Endothelial cell of umbilical vein (primary cell): ENCODE results near the gene CNNM2. TPM values are rescaled to one million over a fixed set of nuclear protein-coding genes. Genes with fewer than 3 reads are reported as not detected.

Experiments
- BruUV-seq: library from RNA; stranded (reverse); fragments of 400-500 nt; replicated peaks from 2 replicates; lab custom pipeline; 2021; lab: Mats Ljungman, UMichigan
- CTCF ChIA-PET: fragments of 300-600, 350-600 bp; sonication (Branson Sonifier 250); formaldehyde crosslinking; loops from one replicate; lab custom pipeline; 2021; ENCODE audit warnings: antibody characterized with exemption, inconsistent platforms; lab: Charles Lee
- POLR2A ChIA-PET: fragments of 300-600, 350-600 bp; sonication (Branson Sonifier 250); formaldehyde crosslinking; loops from one replicate; lab custom pipeline; 2021; ENCODE audit warnings: antibody characterized with exemption, inconsistent platforms; lab: Charles Lee
- DNase-seq: peaks from one replicate; pipeline ENCODE4 v3.0.0-alpha.2; 2011; ENCODE audit warnings: low read depth, low spot score
- FAIRE-seq: peaks from 2 replicates; lab custom pipeline; 2011; peaks lifted over from hg19 to GRCh38; lab: Jason Lieb, UNC
- H2AFZ ChIP-seq: 2 replicates; pipeline ENCODE4 v1.6.0; 2012; ENCODE audit warnings: low read depth, low read length, control low read depth, inconsistent platforms
- H3K27ac ChIP-seq: 2 replicates; pipeline ENCODE4 v1.5.1; 2011; ENCODE audit warnings: low read depth, mild to moderate bottlenecking, control low read depth, low read length, moderate library complexity; ENCODE audit not compliant: insufficient read depth
- H3K27me3 ChIP-seq, 2 experiments: 2 replicates each; pipeline versions ENCODE4 v1.6.0 to v1.6.1; 2011; ENCODE audit warnings: low read length in 2 of 2, mixed read lengths in 1 of 2; ENCODE audit not compliant: control insufficient read depth in 2 of 2, insufficient read depth in 2 of 2
- H3K36me3 ChIP-seq, 2 experiments: 2 replicates in 1 of 2; 3 replicates in 1 of 2; pipeline ENCODE4 v1.5.1; 2011; ENCODE audit warnings: low read length in 2 of 2, mild to moderate bottlenecking in 1 of 2, moderate library complexity in 1 of 2; ENCODE audit not compliant: control insufficient read depth in 2 of 2, insufficient read depth in 2 of 2; ENCODE audit errors: extremely low read depth in 1 of 2
- H3K4me1 ChIP-seq: 3 replicates; pipeline ENCODE4 v1.5.1; 2011; ENCODE audit warnings: mild to moderate bottlenecking, low read length; ENCODE audit not compliant: control insufficient read depth, insufficient read depth; ENCODE audit errors: extremely low read depth
- H3K4me2 ChIP-seq: 2 replicates; pipeline ENCODE4 v1.6.1; 2011; ENCODE audit warnings: low read length, control low read depth, mixed read lengths; ENCODE audit not compliant: insufficient read depth
- H3K4me3 ChIP-seq, 3 experiments: fragments of 200-600 bp in 1 of 3; sonication (generic), shearing (Covaris generic) in 1 of 3; replicated peaks in 1 of 3; 2 replicates each; pipeline ENCODE4 v1.5.1; 2011 to 2016; ENCODE audit warnings: control low read depth in 3 of 3, low read length in 3 of 3, mild to moderate bottlenecking in 2 of 3, inconsistent platforms in 1 of 3, low read depth in 1 of 3, moderate library complexity in 1 of 3; ENCODE audit not compliant: insufficient read depth in 1 of 3
- H3K79me2 ChIP-seq: 2 replicates; pipeline ENCODE4 v1.6.0; 2012; ENCODE audit warnings: low read length, inconsistent platforms; ENCODE audit not compliant: control insufficient read depth, insufficient read depth
- H3K9ac ChIP-seq: replicated peaks from 2 replicates; pipeline ENCODE3; 2011; ENCODE audit warnings: low read length, control low read depth; ENCODE audit not compliant: insufficient read depth; ENCODE audit errors: extremely low read depth
- H3K9me1 ChIP-seq: replicated peaks from 3 replicates; pipeline ENCODE4 v1.6.0; 2011; ENCODE audit warnings: mild to moderate bottlenecking, low read length; ENCODE audit not compliant: control insufficient read depth, insufficient read depth; ENCODE audit errors: extremely low read depth
- H3K9me3 ChIP-seq: replicated peaks from 2 replicates; pipeline ENCODE4 v1.5.1; 2012; ENCODE audit warnings: low read length, inconsistent platforms; ENCODE audit not compliant: control insufficient read depth, insufficient read depth
- H4K20me1 ChIP-seq: replicated peaks from 2 replicates; pipeline ENCODE3; 2011; ENCODE audit warnings: mild to moderate bottlenecking, low read length; ENCODE audit not compliant: control insufficient read depth, insufficient read depth; ENCODE audit errors: extremely low read depth
- EZH2 ChIP-seq: IDR thresholded peaks from 2 replicates; pipeline ENCODE4 v1.6.1; 2012; ENCODE audit warnings: borderline replicate concordance, low read depth, mild to moderate bottlenecking, moderate library complexity, low read length, inconsistent platforms; ENCODE audit not compliant: severe bottlenecking
- FOS ChIP-seq: IDR thresholded peaks from 2 replicates; pipeline ENCODE4 v1.6.1; 2011; ENCODE audit warnings: mild to moderate bottlenecking, low read length, moderate library complexity, borderline replicate concordance; ENCODE audit not compliant: insufficient read depth
- GATA2 ChIP-seq: IDR thresholded peaks from 2 replicates; pipeline ENCODE4 v1.7.0; 2011; ENCODE audit warnings: low read depth, mild to moderate bottlenecking, moderate library complexity, mixed read lengths, low read length; ENCODE audit not compliant: insufficient read length, insufficient read depth
- JUN ChIP-seq: IDR thresholded peaks from 2 replicates; pipeline ENCODE4 v1.6.1; 2011; ENCODE audit warnings: borderline replicate concordance, low read depth; ENCODE audit not compliant: insufficient read length, insufficient read depth
- MYC ChIP-seq: IDR thresholded peaks from one replicate; pipeline ENCODE4 v1.6.1; 2011; ENCODE audit warnings: mild to moderate bottlenecking, low read depth, low read length
- POLR2A ChIP-seq: IDR thresholded peaks from 2 replicates; pipeline ENCODE4 v1.6.1; 2012; ENCODE audit warnings: low read depth, mild to moderate bottlenecking, control low read depth, low read length
- POLR2AphosphoS5 ChIP-seq: IDR thresholded peaks from 2 replicates; pipeline ENCODE4 v1.6.1; 2012; ENCODE audit warnings: low read depth, mild to moderate bottlenecking, control low read depth, low read length, moderate library complexity; ENCODE audit not compliant: insufficient read depth
- dilution Hi-C: fragments of 300-500 bp; cut with MboI; formaldehyde crosslinking; loops from one replicate; pipeline ENCODE4 v1.15.0; 2019; ENCODE audit warnings: low sequenced_read_pairs; ENCODE audit not compliant: extremely low pct_ligation_motif_present
- intact Hi-C: fragments of 100-400 bp; cut with micrococcal nuclease; formaldehyde crosslinking; loops from one replicate; pipeline ENCODE4 v1.10.0; 2022
- polyA plus RNA-seq, 4 experiments: library from polyadenylated mRNA; depleted of rRNA in 3 of 4; stranded (reverse) in 3 of 4; unstranded in 1 of 4; fragments of >200 nt; gene quantifications; 2 replicates each; pipeline versions ENCODE4 v1.2.1 to v1.2.3, GENCODE V29; 2011 to 2012; ENCODE audit warnings: missing spikeins in 1 of 4
- total RNA-seq: library from RNA; stranded (reverse); gene quantifications from 2 replicates; pipeline ENCODE4 v1.2.3, GENCODE V29; 2021
- TF ChIP-seq, protein P1 (sequence below): IDR thresholded peaks from 2 replicates; pipeline ENCODE4 v1.6.1; 2011; ENCODE audit not compliant: insufficient read depth, insufficient read length
- TF ChIP-seq, protein P2 (sequence below), 2 donors: IDR thresholded peaks; 1 replicate in 1 of 2; 2 replicates in 1 of 2; pipeline ENCODE4 v1.5.1; 2011; ENCODE audit warnings: low read length in 2 of 2, mild to moderate bottlenecking in 2 of 2, moderate library complexity in 2 of 2, control low read depth in 1 of 2, inconsistent platforms in 1 of 2, low read depth in 1 of 2; ENCODE audit not compliant: insufficient read depth in 1 of 2; ENCODE audit errors: extremely low read depth in 1 of 2

CNNM2 gene
- total and polyA plus RNA-seq, 2 donors (not counting 3 experiments of a cell fraction or from before 2014, with no cell fraction given), result 1.9 to 3.0 TPM

DNA sequence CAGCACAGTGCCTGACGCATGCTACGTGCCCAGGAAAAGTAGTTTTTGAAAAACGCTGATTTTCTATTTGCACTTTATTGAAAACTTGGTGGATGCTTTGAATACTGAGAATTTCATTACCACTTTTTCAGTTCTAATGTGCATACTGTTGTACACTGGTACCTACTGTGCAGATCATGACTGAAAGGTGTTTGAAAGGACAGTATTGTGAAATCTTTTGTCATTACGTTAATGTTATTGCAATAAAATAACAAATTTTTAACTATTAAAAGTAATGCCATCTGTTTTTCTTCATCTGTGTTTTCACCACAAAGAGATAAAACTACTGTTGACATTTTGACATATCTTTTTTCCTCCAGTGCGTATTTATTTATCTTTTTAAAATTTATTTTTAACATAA, 42.1 kb downstream of the CNNM2 start:
- H3K79me2 ChIP-seq, result no peaks in the 10 kb centered on the region
- no peak overlapping the region for H3K9ac ChIP-seq
- H2AFZ ChIP-seq, result no peak overlapping the region
- DNase-seq (no peak), FAIRE-seq (peak; percentile 26)
- H3K9me3 ChIP-seq, result no peaks in the 10 kb centered on the region
- CTCF ChIA-PET, result no interaction called here
- TF ChIP-seq, protein P1, sequence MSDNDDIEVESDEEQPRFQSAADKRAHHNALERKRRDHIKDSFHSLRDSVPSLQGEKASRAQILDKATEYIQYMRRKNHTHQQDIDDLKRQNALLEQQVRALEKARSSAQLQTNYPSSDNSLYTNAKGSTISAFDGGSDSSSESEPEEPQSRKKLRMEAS, result no peak
- TF ChIP-seq POLR2A (no peak), GATA2 (no peak), FOS (no peak), EZH2 (no peak), MYC (no peak)
- no peaks in the 10 kb centered on the region for H4K20me1 ChIP-seq
- peaks cover 2% of the 10 kb centered on the region for H3K4me1 ChIP-seq
- dilution Hi-C loops, result no loop called here
- H3K4me2 ChIP-seq, result no peak overlapping the region
- no peak overlapping the region for H3K27ac ChIP-seq
- H3K36me3 ChIP-seq, result no peaks in the 10 kb centered on the region
- POLR2A ChIA-PET, result interaction anchor here (0.6 kb wide), 1 partner anchor 17 kb away, joined by 3 read pairs; no protein-coding TSS in a partner anchor
- intact Hi-C loops, result no loop called here
- no TSS peak for BruUV-seq
- no peaks in the 10 kb centered on the region for H3K27me3 ChIP-seq
- no peak overlapping the region for H3K4me3 ChIP-seq
- no peaks in the 10 kb centered on the region for H3K9me1 ChIP-seq

DNA sequence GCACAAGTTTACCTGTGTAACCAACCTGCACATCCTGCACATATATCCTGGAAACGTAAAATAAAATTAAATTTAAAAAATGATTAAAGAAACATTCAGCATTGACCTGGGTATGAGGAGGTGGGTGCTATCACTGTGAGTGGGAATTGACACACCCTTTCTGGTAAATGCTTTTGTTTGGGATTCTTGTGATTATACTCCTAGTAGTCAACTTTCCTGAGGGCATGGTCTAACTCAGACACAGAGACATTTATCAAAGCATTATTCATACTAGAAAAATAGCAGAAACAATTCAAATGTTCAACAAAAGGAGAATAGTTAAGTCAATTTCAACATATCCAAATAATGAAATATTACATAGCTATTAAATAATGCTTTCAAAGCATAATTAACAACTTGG, 44.2 kb downstream of the CNNM2 start:
- intact Hi-C loops, result no loop called here
- no peaks in the 10 kb centered on the region for H3K27me3 ChIP-seq

More for the DNA sequence above, 44.2 kb downstream of the CNNM2 start:
- dilution Hi-C loops, result no loop called here
- Histone ChIP-seq H3K4me2 (no peak overlapping the region), H3K27ac (no peak overlapping the region), H3K4me3 (no peak overlapping the region), H3K79me2 (no peaks in the 10 kb centered on the region), H3K4me1 (peaks cover 2% of the 10 kb centered on the region), H3K9ac (no peak overlapping the region), H3K9me1 (no peaks in the 10 kb centered on the region), H3K9me3 (no peaks in the 10 kb centered on the region), H3K36me3 (no peaks in the 10 kb centered on the region), H2AFZ (no peak overlapping the region), H4K20me1 (no peaks in the 10 kb centered on the region)
- POLR2A ChIA-PET, result no interaction called here
- no peak for FAIRE-seq
- TF ChIP-seq MYC (no peak), POLR2AphosphoS5 (no peak), JUN (no peak), FOS (no peak), POLR2A (no peak), GATA2 (no peak), EZH2 (no peak)
- TF ChIP-seq, protein P1, result no peak
- TF ChIP-seq, protein P2, sequence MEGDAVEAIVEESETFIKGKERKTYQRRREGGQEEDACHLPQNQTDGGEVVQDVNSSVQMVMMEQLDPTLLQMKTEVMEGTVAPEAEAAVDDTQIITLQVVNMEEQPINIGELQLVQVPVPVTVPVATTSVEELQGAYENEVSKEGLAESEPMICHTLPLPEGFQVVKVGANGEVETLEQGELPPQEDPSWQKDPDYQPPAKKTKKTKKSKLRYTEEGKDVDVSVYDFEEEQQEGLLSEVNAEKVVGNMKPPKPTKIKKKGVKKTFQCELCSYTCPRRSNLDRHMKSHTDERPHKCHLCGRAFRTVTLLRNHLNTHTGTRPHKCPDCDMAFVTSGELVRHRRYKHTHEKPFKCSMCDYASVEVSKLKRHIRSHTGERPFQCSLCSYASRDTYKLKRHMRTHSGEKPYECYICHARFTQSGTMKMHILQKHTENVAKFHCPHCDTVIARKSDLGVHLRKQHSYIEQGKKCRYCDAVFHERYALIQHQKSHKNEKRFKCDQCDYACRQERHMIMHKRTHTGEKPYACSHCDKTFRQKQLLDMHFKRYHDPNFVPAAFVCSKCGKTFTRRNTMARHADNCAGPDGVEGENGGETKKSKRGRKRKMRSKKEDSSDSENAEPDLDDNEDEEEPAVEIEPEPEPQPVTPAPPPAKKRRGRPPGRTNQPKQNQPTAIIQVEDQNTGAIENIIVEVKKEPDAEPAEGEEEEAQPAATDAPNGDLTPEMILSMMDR (IDR thresholded peaks at IDR 0.05; ENCODE audit: extremely low read depth in 1 of 2, insufficient read depth in 1 of 2, low read depth in 1 of 2, low read length in 2 of 2), result no peak
- BruUV-seq, result no TSS peak
- no peak for DNase-seq
- CTCF ChIA-PET, result no interaction called here
